Progenitor cell of endocrine pancreas (in vitro differentiated cells): ENCODE results near the gene TMEM245. TPM values are rescaled to one million over a fixed set of nuclear protein-coding genes. Genes with fewer than 3 reads are reported as not detected.
"Not testable (repeated sequence)": the region's sequence is repeated elsewhere in the genome, so short reads cannot be mapped to it uniquely, and the experiment has no call there.

Experiments used
- DNase-seq: peaks from one replicate; pipeline ENCODE4 v3.0.0; 2021; ENCODE audit warnings: low spot score; ENCODE audit not compliant: unreplicated experiment
- H3K27ac Mint-ChIP-seq: 2 replicates; pipeline ENCODE4 v1.8.0; 2021; ENCODE audit warnings: mild to moderate bottlenecking, moderate library complexity, mixed read lengths
- H3K27me3 Mint-ChIP-seq: 2 replicates; pipeline ENCODE4 v1.8.0; 2021; ENCODE audit warnings: mixed read lengths
- H3K36me3 Mint-ChIP-seq: 2 replicates; pipeline ENCODE4 v1.8.0; 2022; ENCODE audit warnings: mixed read lengths; ENCODE audit not compliant: insufficient read depth
- H3K4me1 Mint-ChIP-seq: 2 replicates; pipeline ENCODE4 v1.8.0; 2021; ENCODE audit warnings: low read depth, mixed read lengths
- H3K4me3 Mint-ChIP-seq: 2 replicates; pipeline ENCODE4 v1.8.0; 2021; ENCODE audit warnings: low read depth, mild to moderate bottlenecking, moderate library complexity, mixed read lengths
- H3K9me3 Mint-ChIP-seq: 2 replicates; pipeline ENCODE4 v1.8.0; 2021; ENCODE audit warnings: low read depth, mixed read lengths
- microRNA-seq: library from miRNA; unstranded; fragments of <30 nt; microRNA quantifications from one replicate; pipeline ENCODE4 v1.1.0, GENCODE V29; 2020; ENCODE audit warnings: borderline number of aligned reads; ENCODE audit not compliant: unreplicated experiment
- total RNA-seq: library from RNA; stranded (reverse); gene quantifications from 2 replicates; pipeline ENCODE4 v1.2.1, GENCODE V29; 2021
- TF ChIP-seq, protein P1 (sequence below): fragments of 200-600 bp; sonication (generic); IDR thresholded peaks from one replicate; pipeline ENCODE4 v1.5.0; 2021; ENCODE audit warnings: antibody characterized with exemption, mild to moderate bottlenecking; ENCODE audit not compliant: unreplicated experiment

Gene TMEM245
- total RNA-seq, 1 donor from 2014 or later = 57.2 TPM

DNA sequence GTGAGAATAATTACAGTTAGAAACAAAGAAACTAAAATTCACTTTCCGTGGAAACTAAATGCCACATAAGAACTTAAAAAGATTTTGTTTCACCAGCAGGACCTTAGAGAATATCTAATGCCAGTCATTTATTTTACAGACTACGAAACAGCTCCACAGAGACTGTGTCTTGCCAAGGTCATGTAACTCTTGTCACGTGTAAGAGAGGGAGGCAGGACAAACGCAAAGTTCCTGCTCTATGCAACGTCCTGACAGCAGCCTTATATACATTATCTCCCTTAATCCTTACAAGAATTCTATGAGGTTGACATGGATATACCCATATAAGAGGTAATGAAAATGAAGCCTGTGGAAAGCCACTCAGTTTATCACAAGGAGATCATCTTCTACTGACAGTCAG, 145.9 kb downstream of the TMEM245 start:
- Mint-ChIP-seq H3K36me3 (peaks cover 34% of the 10 kb centered on the region), H3K4me3 (no peak overlapping the region), H3K4me1 (no peaks in the 10 kb centered on the region), H3K27me3 (no peaks in the 10 kb centered on the region), H3K27ac (no peak overlapping the region), H3K9me3 (no peaks in the 10 kb centered on the region)
- no peak for DNase-seq
- TF ChIP-seq, protein P1, sequence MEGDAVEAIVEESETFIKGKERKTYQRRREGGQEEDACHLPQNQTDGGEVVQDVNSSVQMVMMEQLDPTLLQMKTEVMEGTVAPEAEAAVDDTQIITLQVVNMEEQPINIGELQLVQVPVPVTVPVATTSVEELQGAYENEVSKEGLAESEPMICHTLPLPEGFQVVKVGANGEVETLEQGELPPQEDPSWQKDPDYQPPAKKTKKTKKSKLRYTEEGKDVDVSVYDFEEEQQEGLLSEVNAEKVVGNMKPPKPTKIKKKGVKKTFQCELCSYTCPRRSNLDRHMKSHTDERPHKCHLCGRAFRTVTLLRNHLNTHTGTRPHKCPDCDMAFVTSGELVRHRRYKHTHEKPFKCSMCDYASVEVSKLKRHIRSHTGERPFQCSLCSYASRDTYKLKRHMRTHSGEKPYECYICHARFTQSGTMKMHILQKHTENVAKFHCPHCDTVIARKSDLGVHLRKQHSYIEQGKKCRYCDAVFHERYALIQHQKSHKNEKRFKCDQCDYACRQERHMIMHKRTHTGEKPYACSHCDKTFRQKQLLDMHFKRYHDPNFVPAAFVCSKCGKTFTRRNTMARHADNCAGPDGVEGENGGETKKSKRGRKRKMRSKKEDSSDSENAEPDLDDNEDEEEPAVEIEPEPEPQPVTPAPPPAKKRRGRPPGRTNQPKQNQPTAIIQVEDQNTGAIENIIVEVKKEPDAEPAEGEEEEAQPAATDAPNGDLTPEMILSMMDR = no peak

DNA sequence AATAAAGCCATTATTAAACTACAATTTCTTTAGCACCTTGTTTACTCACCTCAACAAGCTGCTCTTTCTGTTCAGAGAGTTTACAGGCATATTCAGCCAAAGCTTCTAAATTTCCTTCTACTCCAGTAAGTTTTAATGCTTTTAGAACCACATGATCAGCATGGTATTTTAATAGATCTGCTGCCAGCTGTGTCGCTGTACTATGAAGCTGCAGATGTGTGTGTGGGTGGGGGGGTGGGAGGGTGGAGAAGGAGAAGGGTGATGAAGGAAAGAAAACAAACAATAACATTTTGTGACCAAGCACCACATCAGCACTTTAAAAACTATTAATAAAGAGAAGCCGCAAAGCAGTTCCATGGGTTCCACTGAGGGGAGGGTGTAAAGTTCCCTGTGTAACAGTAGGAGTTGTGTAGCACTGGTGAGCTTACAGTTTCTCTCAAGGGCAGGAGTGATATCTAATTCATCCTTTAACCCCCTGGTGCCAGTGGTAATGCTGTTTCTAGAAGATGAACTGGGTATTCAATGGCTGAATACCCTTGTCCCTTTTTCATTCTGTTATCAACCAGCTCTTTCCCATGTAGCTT, 147.0 kb downstream of the TMEM245 start:
- TF ChIP-seq, protein P1 = no peak
- DNase-seq = no peak
- peaks cover 26% of the 10 kb centered on the region for H3K36me3 Mint-ChIP-seq
- no peak overlapping the region for H3K27ac Mint-ChIP-seq
- H3K27me3 Mint-ChIP-seq = no peaks in the 10 kb centered on the region
- no peaks in the 10 kb centered on the region for H3K9me3 Mint-ChIP-seq
- no peak overlapping the region for H3K4me3 Mint-ChIP-seq
- no peaks in the 10 kb centered on the region for H3K4me1 Mint-ChIP-seq

DNA sequence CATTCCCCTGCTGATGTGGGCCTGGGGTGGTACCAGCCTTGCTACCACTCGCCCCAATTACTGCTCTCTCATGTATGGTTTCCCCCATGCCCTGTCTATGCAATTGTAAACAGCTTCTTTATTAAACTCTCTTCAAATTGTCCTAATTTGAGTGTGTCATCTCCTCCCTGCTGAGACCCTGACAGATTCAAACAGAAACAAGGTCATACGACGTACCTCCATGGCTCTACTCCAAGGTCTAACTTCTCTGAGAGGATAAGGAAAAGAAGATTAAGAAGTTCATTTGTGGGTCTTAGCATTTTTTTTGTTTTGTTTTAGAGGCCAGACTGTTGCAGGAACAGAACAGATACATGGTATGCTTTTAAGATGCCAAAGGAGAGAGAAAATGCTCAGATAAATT, 147.6 kb downstream of the TMEM245 start:
- TF ChIP-seq, protein P1 = no peak
- H3K27me3 Mint-ChIP-seq = no peaks in the 10 kb centered on the region
- DNase-seq = no peak
- H3K27ac Mint-ChIP-seq = no peak overlapping the region
- no peak overlapping the region for H3K4me3 Mint-ChIP-seq
- H3K4me1 Mint-ChIP-seq = no peaks in the 10 kb centered on the region
- H3K9me3 Mint-ChIP-seq = no peaks in the 10 kb centered on the region
- H3K36me3 Mint-ChIP-seq = peaks cover 26% of the 10 kb centered on the region

DNA sequence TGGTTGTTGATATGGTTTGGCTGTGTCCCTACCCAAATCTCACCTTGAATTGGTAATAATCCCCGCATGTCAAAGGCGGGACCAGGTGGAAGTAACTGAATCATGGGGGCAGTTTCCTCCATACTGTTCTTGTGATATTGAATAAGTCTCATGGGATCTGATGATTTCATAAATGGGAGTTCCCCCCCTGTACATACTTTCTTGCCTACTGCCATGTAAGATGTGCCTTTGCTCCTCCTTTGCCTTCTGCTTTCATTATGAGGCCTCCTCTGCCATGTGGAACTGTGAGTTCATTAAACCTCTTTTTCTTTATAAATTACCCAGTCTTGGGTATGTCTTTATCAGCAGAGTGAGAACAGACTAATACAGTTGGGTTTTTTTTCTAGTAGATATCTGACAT, 148.4 kb downstream of the TMEM245 start:
- not testable (repeated sequence) for H3K27ac Mint-ChIP-seq, H3K9me3 Mint-ChIP-seq, DNase-seq, H3K27me3 Mint-ChIP-seq, H3K4me1 Mint-ChIP-seq, H3K4me3 Mint-ChIP-seq
- H3K36me3 Mint-ChIP-seq = peaks cover 24% of the 10 kb centered on the region

DNA sequence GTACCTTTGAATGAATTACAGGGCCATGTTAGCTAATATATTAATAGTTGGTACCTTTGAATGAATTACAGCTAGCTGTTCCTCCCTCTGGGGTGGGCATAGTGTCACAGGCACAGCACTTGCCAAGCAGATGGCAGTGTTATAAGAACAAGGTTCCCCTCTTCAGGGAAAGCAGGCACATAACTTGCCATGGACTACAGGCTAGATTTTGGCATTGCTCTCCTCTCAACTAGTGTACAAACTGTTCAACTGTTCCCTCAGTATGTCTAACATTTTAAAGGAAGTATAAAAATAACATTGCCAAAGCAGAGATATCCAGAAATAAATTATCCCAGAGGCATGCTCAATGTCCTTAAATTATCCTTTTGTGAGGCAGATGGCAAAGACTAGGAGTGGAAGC, 151.8 kb downstream of the TMEM245 start:
- no peak for DNase-seq
- no peak overlapping the region for H3K27ac Mint-ChIP-seq
- no peak overlapping the region for H3K4me3 Mint-ChIP-seq
- H3K4me1 Mint-ChIP-seq = no peaks in the 10 kb centered on the region
- H3K36me3 Mint-ChIP-seq = peaks cover 20% of the 10 kb centered on the region
- TF ChIP-seq, protein P1 = no peak
- no peaks in the 10 kb centered on the region for H3K27me3 Mint-ChIP-seq
- no peaks in the 10 kb centered on the region for H3K9me3 Mint-ChIP-seq

Small RNA genes within 50 kb of the gene (microRNA-seq; reads per million reads assigned to microRNA genes)
- gene MIR32 = 1,578 reads per million, percentile 83 among the genes with 10 or more reads in this experiment

Other genes starting within 250 kb of the TMEM245 start
- gene ELP1, start 185.8 kb downstream of the TMEM245 start, total RNA-seq = 41.3 and 46.6 TPM in 2 replicates
- 10.4 and 14.7 TPM in 2 replicates for gene ABITRAM, start 185.5 kb downstream of the TMEM245 start, total RNA-seq
- 42.8 and 47.8 TPM in 2 replicates for gene CTNNAL1, start 106.4 kb downstream of the TMEM245 start, total RNA-seq
- gene FRRS1L, start 47.3 kb upstream of the TMEM245 start, total RNA-seq = 4.9 and 6.1 TPM in 2 replicates
- gene EPB41L4B, start 201.1 kb upstream of the TMEM245 start, total RNA-seq = 7.7 and 7.8 TPM in 2 replicates